Lower lobe of right lung (tissue), 2 donors: ENCODE results near the gene PODXL. TPM values are rescaled to one million over a fixed set of nuclear protein-coding genes. Genes with fewer than 3 reads are reported as not detected.

ENCODE experiments used
- ATAC-seq, 2 donors: fragments of 200-7000 bp; cut with Tn5 transposase; one replicate each; pipeline ENCODE4 v1.9.1; 2020 to 2022; ENCODE audit warnings: mild to moderate bottlenecking in 2 of 2, moderate library complexity in 2 of 2
- DNase-seq: peaks from one replicate; pipeline ENCODE4 v3.0.0-alpha.2; 2020
- H3K27ac ChIP-seq: fragments of 200-600 bp; one replicate; pipeline ENCODE4 v1.8.0; 2022
- H3K27me3 ChIP-seq: fragments of 200-600 bp; one replicate; pipeline ENCODE4 v1.8.0; 2022; ENCODE audit warnings: low read depth
- H3K36me3 ChIP-seq: fragments of 200-600 bp; one replicate; pipeline ENCODE4 v1.8.0; 2022; ENCODE audit warnings: mild to moderate bottlenecking
- H3K4me1 ChIP-seq: fragments of 200-600 bp; one replicate; pipeline ENCODE4 v1.8.0; 2022
- H3K4me3 ChIP-seq: fragments of 200-600 bp; one replicate; pipeline ENCODE4 v1.8.0; 2022; ENCODE audit warnings: mild to moderate bottlenecking
- H3K9me3 ChIP-seq: fragments of 200-600 bp; one replicate; pipeline ENCODE4 v1.8.0; 2022
- CTCF ChIP-seq: fragments of 200-600 bp; IDR thresholded peaks from one replicate; pipeline ENCODE4 v1.8.0; 2022; ENCODE audit warnings: antibody characterized with exemption, mild to moderate bottlenecking
- intact Hi-C: fragments of 100-400 bp; cut with DNase I; formaldehyde crosslinking; loops from one replicate; pipeline ENCODE4 v1.11.0; 2022
- total RNA-seq: library from RNA; stranded (reverse); fragmentation: NEBNext Ultra II Directional; extraction: Animal tissue kit (Norgen Biotek cat#: 25700); gene quantifications from one replicate; pipeline ENCODE4 v1.2.1, GENCODE V29; 2021
- donor health status: DM: no; HTN: yes; CAD: no; lungs with severe emphysema.

PODXL gene
- total RNA-seq, 1 donor from 2014 or later, result 116 TPM

GRCh38 chr7:131602304-131602993 lies 46.0 kb upstream of the PODXL start:
- Histone ChIP-seq H3K4me1 (no peaks in the 10 kb centered on the region), H3K27ac (no peak overlapping the region), H3K4me3 (no peak overlapping the region), H3K36me3 (no peaks in the 10 kb centered on the region), H3K9me3 (no peaks in the 10 kb centered on the region), H3K27me3 (peaks cover 2% of the 10 kb centered on the region)
- ATAC-seq (no peak), DNase-seq (no peak)
- intact Hi-C loops, result no loop called here
- TF ChIP-seq CTCF, result no peak

- intact Hi-C loops, result no loop called here
- Histone ChIP-seq H3K9me3 (no peaks in the 10 kb centered on the region), H3K4me1 (no peaks in the 10 kb centered on the region), H3K27ac (no peak overlapping the region), H3K36me3 (no peaks in the 10 kb centered on the region), H3K4me3 (no peak overlapping the region), H3K27me3 (no peaks in the 10 kb centered on the region)
- ATAC-seq, result no peak
- TF ChIP-seq CTCF, result no peak
- DNase-seq, result no peak
Observed at GRCh38 chr7:131600085-131600881, 43.9 kb upstream of the PODXL start.

DNA sequence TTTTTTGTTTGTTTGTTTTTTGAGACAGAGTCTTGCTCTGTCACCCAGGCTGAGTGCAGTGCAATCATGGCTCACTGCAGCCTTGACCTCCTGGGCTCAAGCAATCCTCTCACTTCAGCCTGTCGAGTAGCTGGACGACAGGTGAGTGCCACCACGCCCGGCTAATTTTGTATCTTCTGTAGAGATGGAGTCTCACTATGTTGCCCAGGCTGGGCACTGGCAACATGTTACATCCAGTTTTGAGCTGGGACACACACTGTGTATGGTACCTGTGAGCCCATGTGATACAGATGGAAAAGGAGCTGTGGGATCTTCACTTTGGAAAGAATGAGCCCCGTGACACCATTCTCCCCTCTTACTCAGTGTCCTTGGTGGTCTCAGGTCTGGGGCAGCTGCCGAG lies 40.4 kb upstream of the PODXL start:
- H3K27me3 ChIP-seq, result no peaks in the 10 kb centered on the region
- H3K9me3 ChIP-seq, result no peaks in the 10 kb centered on the region
- no peaks in the 10 kb centered on the region for H3K4me1 ChIP-seq
- no peak for ATAC-seq
- no peak for TF ChIP-seq CTCF
- intact Hi-C loops, result no loop called here
- H3K36me3 ChIP-seq, result no peaks in the 10 kb centered on the region
- no peak overlapping the region for H3K27ac ChIP-seq
- no peak for DNase-seq
- no peak overlapping the region for H3K4me3 ChIP-seq

DNA sequence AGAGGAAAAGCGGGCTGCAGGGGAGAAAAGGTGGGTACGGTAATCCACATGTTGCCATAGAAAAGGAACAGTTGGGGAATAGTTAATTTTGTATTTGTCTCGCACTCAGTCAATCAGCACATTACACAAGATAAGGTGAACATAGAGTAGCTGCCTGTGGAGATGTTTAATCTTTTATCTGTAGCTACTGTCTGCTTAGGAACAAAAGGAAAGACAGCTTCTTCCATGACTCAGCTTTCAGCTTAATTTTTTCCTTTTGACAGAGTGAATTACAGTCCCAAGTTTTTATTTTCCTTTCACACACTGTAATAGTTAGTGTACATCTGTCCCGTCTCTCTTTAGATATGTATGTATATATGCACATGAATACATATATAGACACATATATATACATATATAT lies 39.3 kb upstream of the PODXL start:
- no peak for ATAC-seq
- no peak for TF ChIP-seq CTCF
- no peaks in the 10 kb centered on the region for H3K9me3 ChIP-seq
- no peak overlapping the region for H3K27ac ChIP-seq
- no peaks in the 10 kb centered on the region for H3K4me1 ChIP-seq
- intact Hi-C loops, result no loop called here
- no peaks in the 10 kb centered on the region for H3K27me3 ChIP-seq
- no peak for DNase-seq
- no peaks in the 10 kb centered on the region for H3K36me3 ChIP-seq
- H3K4me3 ChIP-seq, result no peak overlapping the region

GRCh38 chr7:131591687-131592319 lies 35.4 kb upstream of the PODXL start:
- no peak overlapping the region for H3K27ac ChIP-seq
- no peak for DNase-seq
- H3K36me3 ChIP-seq, result no peaks in the 10 kb centered on the region
- TF ChIP-seq CTCF, result no peak
- no peaks in the 10 kb centered on the region for H3K9me3 ChIP-seq
- no peaks in the 10 kb centered on the region for H3K27me3 ChIP-seq
- intact Hi-C loops, result no loop called here
- H3K4me3 ChIP-seq, result no peak overlapping the region
- no peaks in the 10 kb centered on the region for H3K4me1 ChIP-seq
- ATAC-seq, result no peak
